ENCODE measurements around the gene SLC35E3.
"Not testable (repeated sequence)": the region's sequence is repeated elsewhere in the genome, so short reads cannot be mapped to it uniquely, and the experiment has no call there.

Gene SLC35E3

GRCh38 chr12:68814490-68815231 is 68.7 kb downstream of the SLC35E3 start:
- no peak for DNase-seq

DNA sequence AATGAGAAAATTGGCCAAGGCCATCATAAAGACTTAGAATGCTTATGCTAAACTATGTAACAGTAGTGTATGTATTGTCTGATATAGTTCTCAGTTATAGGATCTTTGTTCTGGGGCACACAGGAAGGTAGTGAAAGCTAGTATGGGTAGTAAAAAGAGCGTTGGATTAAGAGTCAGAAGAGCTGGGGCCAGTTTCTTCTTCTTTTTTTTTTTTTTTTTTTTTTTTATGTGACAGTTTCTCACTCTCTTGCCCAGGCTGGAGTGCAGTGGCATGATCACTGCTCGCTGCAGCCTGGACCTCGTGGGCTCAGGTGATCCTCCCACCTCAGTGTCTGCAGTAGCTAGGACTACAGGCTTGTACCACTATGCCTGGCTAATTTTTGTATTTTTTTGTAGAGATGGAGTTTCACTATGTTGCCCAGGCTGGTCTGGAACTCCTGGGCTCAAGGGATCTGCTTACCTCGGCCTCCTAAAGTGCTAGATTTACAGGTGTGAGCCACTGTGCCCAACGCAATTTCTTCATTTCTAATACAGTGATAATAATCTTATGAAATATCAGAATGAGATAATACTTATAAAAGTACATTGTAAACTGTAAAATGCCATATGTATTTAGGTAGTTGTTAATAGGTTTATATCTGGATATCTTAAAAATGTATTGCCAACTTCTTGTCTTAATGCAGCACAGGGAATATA is 69.4 kb downstream of the SLC35E3 start:
- no peak for DNase-seq

DNA sequence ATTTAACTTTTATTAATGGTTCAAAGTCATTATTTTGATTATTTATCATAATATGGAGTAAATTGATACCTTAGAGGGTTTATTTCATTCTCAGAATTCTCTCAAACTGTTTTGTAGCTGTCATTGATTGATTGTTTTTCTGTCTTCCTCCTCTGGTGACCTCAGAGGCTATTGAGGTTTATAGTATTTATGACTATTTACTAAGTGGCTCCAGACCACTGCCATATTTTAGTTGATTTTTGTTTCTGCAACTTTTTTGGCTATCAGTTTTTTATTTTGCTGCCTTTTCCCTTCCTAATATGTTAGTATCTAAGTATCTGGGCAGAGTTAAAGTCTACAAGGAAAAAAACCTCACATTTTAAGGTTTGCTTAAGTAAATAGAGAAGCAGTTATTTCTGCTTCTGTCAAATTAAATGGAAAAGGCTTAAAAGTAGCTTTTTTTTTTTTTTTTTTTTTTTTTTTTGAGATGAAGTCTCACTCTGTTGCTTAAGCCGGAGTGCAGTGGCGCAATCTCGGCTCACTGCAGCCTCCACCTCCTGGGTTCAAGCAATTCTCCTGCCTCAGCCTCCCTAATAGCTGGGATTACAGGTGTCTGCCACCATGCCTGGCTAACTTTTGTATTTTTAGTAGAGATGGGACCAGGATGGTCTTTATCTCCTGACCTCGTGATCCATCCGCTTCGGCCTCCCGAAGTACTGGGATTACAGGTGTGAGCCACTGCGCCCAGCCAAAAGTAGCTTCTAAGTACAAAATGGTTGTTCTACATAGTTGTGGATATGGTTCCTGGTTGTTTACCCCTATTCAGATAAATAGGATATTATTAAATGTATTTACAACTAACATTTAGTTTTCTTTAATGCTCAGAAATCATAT is 70.2 kb downstream of the SLC35E3 start:
- DNase-seq, result no peak

DNA sequence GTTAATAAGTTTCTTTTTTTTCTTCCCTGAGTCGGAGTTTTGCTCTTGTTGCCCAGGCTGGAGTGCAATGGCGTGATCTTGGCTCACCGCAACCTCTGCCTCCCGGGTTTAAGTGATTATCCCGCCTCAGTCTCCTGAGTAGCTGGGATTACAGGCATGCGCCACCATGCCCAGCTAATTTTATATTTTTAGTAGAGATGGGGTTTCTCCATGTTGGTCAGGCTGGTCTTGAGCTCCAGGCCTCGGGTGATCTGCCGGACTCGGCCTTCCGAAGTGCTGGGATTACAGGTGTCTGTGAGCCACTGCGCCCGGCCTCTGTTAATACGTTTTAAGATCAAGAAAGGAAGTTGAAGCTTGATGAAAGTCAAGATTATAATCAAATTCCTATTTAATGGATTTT is 73.5 kb downstream of the SLC35E3 start:
- not testable (repeated sequence) for DNase-seq

DNA sequence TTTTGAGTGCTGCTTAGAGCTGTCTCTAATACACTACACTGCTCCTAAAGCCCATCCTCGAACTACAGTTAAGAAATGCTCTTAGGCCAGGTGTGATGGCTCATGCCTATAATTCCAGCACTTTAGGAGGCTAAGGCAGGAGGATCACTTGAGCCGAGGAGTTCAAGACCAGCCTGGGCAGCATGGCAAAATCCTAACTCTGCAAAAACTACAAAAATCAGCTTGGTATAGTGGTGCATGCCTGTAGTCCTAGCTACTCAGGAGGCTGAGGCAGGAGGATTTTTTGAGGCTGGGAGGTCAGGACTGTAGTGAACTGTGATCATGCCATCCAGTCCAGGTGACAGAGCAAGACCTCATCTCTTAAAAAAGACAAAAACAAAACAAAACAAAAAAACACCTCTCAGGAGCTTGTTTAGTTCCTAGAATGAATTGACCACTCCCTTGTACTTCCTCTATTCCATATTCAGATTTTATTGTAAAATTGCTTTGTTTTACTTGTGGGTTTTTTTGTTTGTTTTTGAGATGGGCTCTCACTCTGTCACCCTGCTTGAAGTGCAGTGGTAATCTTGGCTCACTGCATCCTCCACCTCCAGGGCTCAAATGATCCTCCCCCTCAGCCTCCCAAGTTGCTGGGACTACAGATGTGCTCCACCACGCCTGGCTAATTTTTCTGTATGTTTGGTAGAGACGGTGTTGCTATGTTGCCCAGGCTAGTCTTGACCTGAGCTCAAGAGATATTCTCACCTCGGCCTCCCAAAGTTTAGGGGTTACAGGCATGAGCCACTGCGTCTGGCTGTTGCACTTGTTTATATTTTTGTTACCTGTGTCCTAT is 75.6 kb downstream of the SLC35E3 start:
- DNase-seq, result no peak

DNA sequence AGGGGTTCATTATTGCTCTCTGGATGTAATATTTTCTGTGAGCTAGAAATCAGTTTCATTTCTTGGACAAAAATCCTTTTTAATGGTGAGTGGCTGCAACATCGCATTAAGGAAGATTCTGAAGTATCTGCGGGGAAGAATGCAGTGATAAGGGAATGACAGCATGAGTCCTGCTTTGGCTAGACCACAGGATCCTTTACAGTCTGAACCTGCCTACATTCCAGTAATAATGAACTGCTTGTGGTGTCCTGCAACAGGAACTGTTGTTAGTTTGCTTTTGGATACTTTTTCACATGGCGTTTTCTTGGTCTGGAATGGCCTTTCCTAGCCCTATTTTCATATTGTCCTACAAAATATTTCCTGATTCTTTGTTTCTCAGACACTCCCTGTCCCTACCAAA is 77.7 kb downstream of the SLC35E3 start:
- no peak for DNase-seq

DNA sequence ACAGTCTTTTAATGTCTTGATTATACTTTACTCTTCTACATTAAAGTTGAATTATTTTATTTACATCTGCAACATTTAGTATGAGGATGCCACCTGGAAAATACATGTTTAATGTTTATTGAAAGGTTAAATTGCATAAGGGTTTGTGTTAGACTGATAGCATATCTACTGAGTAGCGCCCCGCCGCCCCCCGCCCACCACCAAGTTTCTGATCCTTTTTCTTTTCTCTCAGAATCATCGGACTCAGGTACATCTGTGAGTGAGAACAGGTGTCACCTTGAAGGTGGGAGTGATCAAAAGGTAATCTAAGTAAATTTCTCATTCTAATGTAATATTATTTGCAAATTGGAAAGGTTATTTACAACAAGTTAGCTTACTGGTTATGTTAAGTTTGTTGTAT is 78.2 kb downstream of the SLC35E3 start:
- no peak for DNase-seq

- no peak for DNase-seq
These were observed 78.7 kb downstream of the SLC35E3 start for GRCh38 chr12:68824597-68825250.

- no peak for DNase-seq
These were observed 79.7 kb downstream of the SLC35E3 start for GRCh38 chr12:68825569-68826217.

DNA sequence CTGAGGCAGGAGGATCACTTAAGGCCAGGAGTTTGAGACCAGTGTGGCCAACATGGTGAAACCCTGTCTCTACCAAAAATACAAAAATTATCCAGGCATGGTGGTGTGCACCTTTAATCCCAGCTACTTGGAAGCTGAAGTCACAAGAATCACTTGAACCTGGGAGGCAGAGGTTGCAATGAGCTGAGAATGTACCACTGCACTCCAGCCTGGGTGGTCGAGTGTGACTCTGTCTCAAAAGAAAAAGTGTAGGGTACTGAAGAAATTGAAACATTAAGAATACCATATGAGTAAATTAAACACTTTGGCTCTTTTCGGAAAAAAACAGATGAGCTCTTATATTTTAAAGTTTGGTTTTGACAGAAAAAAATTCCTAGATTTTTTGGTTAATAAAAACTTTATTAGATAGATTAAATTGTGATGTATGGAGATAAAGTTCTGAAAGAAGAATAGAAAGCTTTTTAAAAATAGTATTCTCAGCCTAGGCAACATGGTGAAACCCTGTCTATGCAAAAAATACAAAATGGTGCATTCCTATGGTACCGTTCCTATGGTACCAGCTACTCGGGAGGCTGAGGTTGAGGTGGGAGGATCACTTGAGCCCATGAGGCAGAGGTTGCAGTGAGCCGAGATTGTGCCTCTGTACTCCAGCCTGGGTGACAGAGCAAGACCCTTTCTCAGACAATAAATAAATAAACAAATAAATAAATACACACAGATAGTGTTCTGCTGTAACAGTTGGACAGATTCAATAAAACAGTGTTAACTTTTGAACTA is 82.1 kb downstream of the SLC35E3 start:
- DNase-seq, result no peak

DNA sequence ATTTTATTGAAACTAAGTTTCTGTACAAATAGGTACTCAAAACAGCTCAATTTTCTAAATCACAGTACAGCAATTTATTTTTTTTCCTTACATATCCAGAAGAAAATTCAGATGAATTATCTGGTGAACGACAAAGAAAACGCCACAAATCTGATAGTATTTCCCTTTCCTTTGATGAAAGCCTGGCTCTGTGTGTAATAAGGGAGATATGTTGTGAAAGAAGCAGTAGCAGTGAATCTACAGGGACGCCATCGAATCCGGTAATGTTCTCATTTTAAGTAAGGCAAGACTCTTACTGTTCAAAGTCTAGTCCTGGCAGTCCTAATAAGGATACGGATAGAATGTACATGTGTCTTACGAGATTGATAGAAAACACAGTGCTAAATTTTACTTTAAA is 82.7 kb downstream of the SLC35E3 start:
- DNase-seq, result no peak

Measured in CD4-positive, alpha-beta T cell treated with Interleukin-17A for 4 hours (primary cell).